ENCODE measurements around the gene CZIB.

GRCh38 chr1:53260631-53261247 is 40.3 kb upstream of the CZIB start:
- TF ChIP-seq CTCF (IDR thresholded peaks at IDR 0.05; ENCODE audit: low read length) (no peak), EZH2 (optimal IDR thresholded peaks at IDR 0.05; ENCODE audit: low read depth, low read length) (no peak)
